K562 (cell line): ENCODE data around the gene COL26A1. TPM values are rescaled to one million over a fixed set of nuclear protein-coding genes. Genes with fewer than 3 reads are reported as not detected.

Source experiments
- ATAC-seq: fragments of 200-7000 bp; cut with Tn5 transposase; 3 replicates; pipeline ENCODE4 v1.9.1; 2020; ENCODE audit warnings: moderate library complexity
- BruUV-seq: library from RNA; stranded (reverse); fragments of 400-500 nt; replicated peaks from 2 replicates; lab custom pipeline; 2021; lab: Mats Ljungman, UMichigan
- CTCF ChIA-PET: fragments of 300-600 bp; formaldehyde crosslinking; extraction: SDS; loops from one replicate; lab custom pipeline; 2021; ENCODE audit warnings: low intra/inter-chr PET ratio; lab: Yijun Ruan, JAX
- POLR2A ChIA-PET: fragments of 300-600, 350-650 bp; sonication (Branson Sonifier 250); formaldehyde crosslinking; extraction: SDS; loops from one replicate; lab custom pipeline; 2021; ENCODE audit warnings: antibody characterized with exemption, inconsistent platforms; lab: Yijun Ruan, JAX
- DNase-seq, 4 experiments: peaks; one replicate each; pipeline versions ENCODE4 v3.0.0 to v3.0.0-alpha.2; 2011 to 2018; ENCODE audit warnings: low spot score in 3 of 4, mixed read lengths in 3 of 4; ENCODE audit errors: extremely low read depth in 1 of 4
- FAIRE-seq: peaks from 2 replicates; lab custom pipeline; 2011; peaks lifted over from hg19 to GRCh38; lab: Jason Lieb, UNC
- H2AFZ ChIP-seq: 2 replicates; pipeline ENCODE4 v1.6.0; 2011; ENCODE audit warnings: low read depth, low read length, control low read depth, inconsistent platforms
- H3K27ac ChIP-seq: fragments of 200-600 bp; 3 replicates; pipeline ENCODE4 v1.8.0; 2011; ENCODE audit warnings: low read depth, mild to moderate bottlenecking, control low read depth, inconsistent platforms, low read length, moderate library complexity, mixed read lengths; ENCODE audit errors: extremely low read depth
- H3K27me3 ChIP-seq, 2 experiments: fragments of 300-600 bp in 1 of 2; 2 replicates in 1 of 2; 3 replicates in 1 of 2; pipeline versions ENCODE4 v1.6.0 to v1.8.0; 2011; ENCODE audit warnings: inconsistent platforms in 2 of 2, low read length in 2 of 2, mild to moderate bottlenecking in 1 of 2, mixed read lengths in 1 of 2, moderate library complexity in 1 of 2; ENCODE audit not compliant: control insufficient read depth in 2 of 2, insufficient read depth in 2 of 2
- H3K36me3 ChIP-seq: fragments of 300-600 bp; 3 replicates; pipeline ENCODE4 v1.8.0; 2011; ENCODE audit warnings: mild to moderate bottlenecking, low read length, inconsistent platforms; ENCODE audit not compliant: control insufficient read depth, insufficient read depth
- H3K4me1 ChIP-seq, 2 experiments: fragments of 200-600 bp in 1 of 2; replicated peaks in 1 of 2; 2 replicates in 1 of 2; 3 replicates in 1 of 2; pipeline versions ENCODE4 v1.5.1 to v1.8.0; 2011; ENCODE audit warnings: inconsistent platforms in 2 of 2, low read length in 2 of 2, mild to moderate bottlenecking in 1 of 2, mixed read lengths in 1 of 2, moderate library complexity in 1 of 2; ENCODE audit not compliant: control insufficient read depth in 2 of 2, insufficient read depth in 2 of 2
- H3K4me2 ChIP-seq: 2 replicates; pipeline ENCODE4 v1.6.1; 2011; ENCODE audit warnings: low read length, control low read depth, inconsistent platforms, mixed read lengths; ENCODE audit not compliant: insufficient read depth
- H3K4me3 ChIP-seq: fragments of 200-600 bp; sonication (generic), shearing (Covaris generic); 2 replicates; pipeline ENCODE4 v1.5.1; 2016; ENCODE audit warnings: control low read depth, inconsistent platforms
- H3K79me2 ChIP-seq: fragments of 200-600 bp; 3 replicates; pipeline ENCODE4 v1.8.0; 2011; ENCODE audit warnings: low read length, inconsistent platforms; ENCODE audit not compliant: control insufficient read depth, insufficient read depth
- H3K9ac ChIP-seq, 2 experiments: 2 replicates each; pipeline versions ENCODE4 v1.6.0 to v1.6.1; 2011; ENCODE audit warnings: low read depth in 2 of 2, low read length in 2 of 2, control low read depth in 1 of 2, inconsistent platforms in 1 of 2, mild to moderate bottlenecking in 1 of 2, mixed read lengths in 1 of 2; ENCODE audit not compliant: insufficient read depth in 1 of 2
- H3K9me1 ChIP-seq: one replicate; pipeline ENCODE4 v1.6.0; 2011; ENCODE audit warnings: inconsistent platforms, mild to moderate bottlenecking, low read length, moderate library complexity; ENCODE audit not compliant: control insufficient read depth, insufficient read depth
- H3K9me3 ChIP-seq: replicated peaks from 2 replicates; pipeline ENCODE4 v1.5.1; 2011; ENCODE audit warnings: low read depth, low read length, inconsistent platforms; ENCODE audit not compliant: control insufficient read depth, insufficient read depth
- H4K20me1 ChIP-seq: replicated peaks from 2 replicates; pipeline ENCODE4 v1.6.1; 2011; ENCODE audit warnings: low read length, inconsistent platforms, mixed read lengths; ENCODE audit not compliant: control insufficient read depth, insufficient read depth
- DNMT1 ChIP-seq: fragments of 450-650 bp; IDR thresholded peaks from 2 replicates; pipeline ENCODE4 v1.6.1; 2016; ENCODE audit warnings: antibody characterized with exemption, mild to moderate bottlenecking
- MAZ ChIP-seq, 2 experiments: fragments of 450-650 bp in 1 of 2; sonication (generic) in 1 of 2; formaldehyde crosslinking; IDR thresholded peaks in 1 of 2; conservative IDR thresholded peaks in 1 of 2; 2 replicates each; pipeline versions ENCODE4 v1.4.0 to v1.5.0; 2020; ENCODE audit warnings: mild to moderate bottlenecking in 1 of 2, missing genetic modification reagents in 1 of 2
- NRF1 ChIP-seq, 2 experiments: fragments of 450-650 bp; IDR thresholded peaks in 1 of 2; conservative IDR thresholded peaks in 1 of 2; 2 replicates each; pipeline ENCODE4 v1.6.1; 2014; ENCODE audit warnings: mild to moderate bottlenecking in 2 of 2
- PHF21A ChIP-seq: fragments of 450-650 bp; IDR thresholded peaks from 2 replicates; pipeline ENCODE4 v1.6.1; 2017; ENCODE audit warnings: low read depth, borderline replicate concordance
- POLR2AphosphoS2 ChIP-seq: IDR thresholded peaks from 2 replicates; pipeline ENCODE4 v1.6.1; 2012; ENCODE audit warnings: low read length, improper control_type of control experiment
- SMC3 ChIP-seq: conservative IDR thresholded peaks from 2 replicates; pipeline ENCODE4 v1.6.1; 2011; ENCODE audit warnings: low read depth, low read length, improper control_type of control experiment; ENCODE audit not compliant: insufficient read depth
- ZNF551 ChIP-seq: fragments of 250-450 bp; sonication (Bioruptor Pico); IDR thresholded peaks from 2 replicates; pipeline ENCODE4 v1.5.0; 2021; ENCODE audit warnings: mild to moderate bottlenecking, moderate library complexity
- WGBS: fragments of 100-300 bp; shearing (Covaris generic); methylation state at CpG from one replicate; pipeline ENCODE4 v1.1.6; 2016; ENCODE audit warnings: low coverage, mixed read lengths; ENCODE audit not compliant: insufficient coverage; ENCODE audit errors: missing lambda C conversion rate; 5-methylcytosine and 5-hydroxymethylcytosine counted together
- in situ Hi-C: fragments of 300-500 bp; cut with MboI; formaldehyde crosslinking; loops from 4 replicates; pipeline ENCODE4 v1.15.0; 2018; ENCODE audit warnings: inconsistent platforms, mixed read lengths
- intact Hi-C: fragments of 100-400 bp; cut with micrococcal nuclease; formaldehyde crosslinking; loops from 2 replicates; pipeline ENCODE4 v1.14.2; 2022
- polyA plus RNA-seq, 8 experiments: library from polyadenylated mRNA; depleted of rRNA in 4 of 8; stranded (reverse) in 5 of 8; unstranded in 3 of 8; fragments of >200 nt; fragmentation: Nextera tagmentation in 2 of 8; fragmentation: Illumina TruSeq in 1 of 8; extraction: Ambion mirVana in 2 of 8; extraction: Trizol in 1 of 8; gene quantifications; 2 replicates each; pipeline versions ENCODE4 v1.2.1 to v1.2.3, GENCODE V29; 2011 to 2014; ENCODE audit warnings: inconsistent platforms in 1 of 8, missing spikeins in 1 of 8
- total RNA-seq, 7 experiments: library from RNA; depleted of rRNA in 6 of 7; stranded (reverse); fragments of >200 nt in 6 of 7; fragmentation: Illumina TruSeq in 2 of 7; extraction: Trizol in 2 of 7; gene quantifications; 2 replicates each; pipeline versions ENCODE4 v1.2.1 to v1.2.3, GENCODE V29; 2011 to 2021; ENCODE audit warnings: low replicate concordance in 1 of 7
- TF ChIP-seq, protein P1 (sequence below): fragments of 450-650 bp; IDR thresholded peaks from 2 replicates; pipeline ENCODE4 v1.6.1; 2017; ENCODE audit warnings: antibody characterized with exemption

Gene COL26A1
- total and polyA plus RNA-seq, 9 of the 15 experiments (the other 6 are each of a cell fraction or from before 2014, with no cell fraction given): 0.04 to 0.39 (median 0.07) TPM; not detected in 5

DNA sequence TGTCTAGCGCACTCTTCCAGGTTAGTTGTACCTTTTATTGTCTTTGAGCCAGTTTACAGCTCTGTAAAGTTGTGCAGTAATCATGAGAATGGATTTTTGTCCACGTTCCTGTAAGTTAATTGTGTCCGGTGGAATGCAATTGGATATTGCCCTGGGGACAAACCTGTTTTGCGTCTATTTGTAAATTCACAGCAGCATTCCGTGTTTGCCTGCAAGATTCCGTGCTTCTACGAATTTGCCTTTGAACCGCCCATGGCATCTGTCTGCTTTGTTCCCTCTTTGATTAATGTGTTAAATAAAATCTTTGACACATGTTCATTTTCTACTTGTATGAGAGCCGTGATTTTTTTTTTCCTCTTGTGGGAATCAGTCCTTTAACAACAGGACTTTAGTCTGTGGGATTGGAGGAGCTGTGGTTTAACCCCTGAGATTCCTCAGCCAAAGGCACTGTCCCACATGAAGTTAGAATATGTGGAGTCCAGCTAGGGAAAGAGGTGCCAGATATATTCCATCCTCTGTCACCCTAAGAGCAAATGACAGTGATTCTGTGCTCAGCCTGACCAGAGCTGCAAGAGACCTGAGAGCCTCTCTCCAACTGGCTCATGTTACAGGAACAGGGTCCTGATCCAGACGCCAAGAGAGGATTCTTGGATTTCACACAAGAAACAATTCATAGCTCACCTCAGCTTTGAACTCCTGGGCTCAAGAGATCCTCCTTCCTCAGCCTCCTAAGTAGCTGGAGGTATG is 126.3 kb downstream of the COL26A1 start:
- no TSS peak for BruUV-seq
- peaks cover 32 to 59% of the 10 kb centered on the region in 2 experiments; a peak in 4 of 5 replicates for H3K27me3 ChIP-seq

More for the DNA sequence above, 126.3 kb downstream of the COL26A1 start:
- ChIA-PET POLR2A (no interaction called here), CTCF (no interaction called here)
- H3K4me3 ChIP-seq: no peak overlapping the region
- H3K4me1 ChIP-seq: no peaks in the 10 kb centered on the region
- peaks cover 12% of the 10 kb centered on the region; the same call in 1 of the 2 replicates for H4K20me1 ChIP-seq
- no peaks in the 10 kb centered on the region for H3K79me2 ChIP-seq
- TF ChIP-seq, protein P1, sequence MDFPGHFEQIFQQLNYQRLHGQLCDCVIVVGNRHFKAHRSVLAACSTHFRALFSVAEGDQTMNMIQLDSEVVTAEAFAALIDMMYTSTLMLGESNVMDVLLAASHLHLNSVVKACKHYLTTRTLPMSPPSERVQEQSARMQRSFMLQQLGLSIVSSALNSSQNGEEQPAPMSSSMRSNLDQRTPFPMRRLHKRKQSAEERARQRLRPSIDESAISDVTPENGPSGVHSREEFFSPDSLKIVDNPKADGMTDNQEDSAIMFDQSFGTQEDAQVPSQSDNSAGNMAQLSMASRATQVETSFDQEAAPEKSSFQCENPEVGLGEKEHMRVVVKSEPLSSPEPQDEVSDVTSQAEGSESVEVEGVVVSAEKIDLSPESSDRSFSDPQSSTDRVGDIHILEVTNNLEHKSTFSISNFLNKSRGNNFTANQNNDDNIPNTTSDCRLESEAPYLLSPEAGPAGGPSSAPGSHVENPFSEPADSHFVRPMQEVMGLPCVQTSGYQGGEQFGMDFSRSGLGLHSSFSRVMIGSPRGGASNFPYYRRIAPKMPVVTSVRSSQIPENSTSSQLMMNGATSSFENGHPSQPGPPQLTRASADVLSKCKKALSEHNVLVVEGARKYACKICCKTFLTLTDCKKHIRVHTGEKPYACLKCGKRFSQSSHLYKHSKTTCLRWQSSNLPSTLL: no peak
- TF ChIP-seq DNMT1 (no peak), PHF21A (peak; percentile 51; the same call in 1 of the 2 replicates), MAZ (CRISPR knock-in tag; conservative IDR thresholded peaks at IDR 0.05 in 1 of 2, IDR thresholded peaks at IDR 0.05 in 1 of 2) (no peak), ZNF551 (CRISPR knock-in tag) (no peak), NRF1 (conservative IDR thresholded peaks at IDR 0.05 in 1 of 2, IDR thresholded peaks at IDR 0.05 in 1 of 2) (no peak), POLR2AphosphoS2 (no peak), SMC3 (no peak)
- H3K27ac ChIP-seq: no peak overlapping the region
- intact Hi-C loops (no loop called here), in situ Hi-C loops (no loop called here)
- no peak overlapping the region for H2AFZ ChIP-seq
- H3K36me3 ChIP-seq: no peaks in the 10 kb centered on the region
- no peak overlapping the region for H3K4me2 ChIP-seq
- peak; percentile 54 for FAIRE-seq
- WGBS: 5% methylated on average over 10 of the region's 10 CpGs
- H3K9ac ChIP-seq: no peak overlapping the region
- H3K9me3 ChIP-seq: no peaks in the 10 kb centered on the region
- DNase-seq: no peak
- ATAC-seq: no peak
- no peaks in the 10 kb centered on the region for H3K9me1 ChIP-seq
